IMR-90 (cell line): Measurements from ENCODE around the gene GNL3L. TPM values are rescaled to one million over a fixed set of nuclear protein-coding genes. Genes with fewer than 3 reads are reported as not detected.
A peak's percentile ranks its signal among the peaks of the same experiment; 100 is the strongest.

Experiments used
- ATAC-seq: fragments of 200-7000 bp; cut with Tn5 transposase; 2 replicates; pipeline ENCODE4 v1.9.1; 2020; ENCODE audit warnings: low read depth, mild to moderate bottlenecking, moderate library complexity
- BruUV-seq: library from RNA; stranded (reverse); fragments of 400-500 nt; replicated peaks from 2 replicates; lab custom pipeline; 2021; lab: Mats Ljungman, UMichigan
- CTCF ChIA-PET: fragments of 300-600 bp; formaldehyde crosslinking; extraction: SDS; loops from one replicate; lab custom pipeline; 2021; ENCODE audit warnings: antibody characterized with exemption; lab: Yijun Ruan, JAX
- POLR2A ChIA-PET: fragments of 300-600 bp; sonication (Branson Sonifier 250); formaldehyde crosslinking; loops from one replicate; lab custom pipeline; 2022; ENCODE audit warnings: antibody characterized with exemption; ENCODE audit not compliant: unreplicated experiment; lab: Charles Lee
- DNase-seq: peaks from one replicate; pipeline ENCODE4 v3.0.0; 2013
- H2AFZ ChIP-seq: replicated peaks from 2 replicates; pipeline ENCODE3; 2013; ENCODE audit warnings: low read length, mild to moderate bottlenecking; ENCODE audit not compliant: poor library complexity
- H2AK5ac ChIP-seq: 2 replicates; pipeline ENCODE4 v1.6.1; 2013; ENCODE audit warnings: low read depth, low read length, inconsistent platforms
- H2AK9ac ChIP-seq: replicated peaks from 2 replicates; pipeline ENCODE3; 2013; ENCODE audit warnings: mild to moderate bottlenecking, low read depth, low read length, moderate library complexity; ENCODE audit not compliant: poor library complexity
- H2BK120ac ChIP-seq: 2 replicates; pipeline ENCODE4 v1.6.1; 2013; ENCODE audit warnings: low read depth, low read length, inconsistent platforms
- H2BK15ac ChIP-seq: 3 replicates; pipeline ENCODE4 v1.6.1; 2013; ENCODE audit warnings: low read depth, low read length, inconsistent platforms
- H2BK20ac ChIP-seq: 2 replicates; pipeline ENCODE4 v1.6.1; 2013; ENCODE audit warnings: low read depth, mild to moderate bottlenecking, inconsistent platforms, low read length, moderate library complexity
- H2BK5ac ChIP-seq: 2 replicates; pipeline ENCODE4 v1.6.1; 2013; ENCODE audit warnings: mild to moderate bottlenecking, low read depth, low read length, inconsistent platforms; ENCODE audit not compliant: poor library complexity, severe bottlenecking
- H3K14ac ChIP-seq: replicated peaks from 2 replicates; pipeline ENCODE4 v1.6.1; 2013; ENCODE audit warnings: low read depth, low read length, inconsistent platforms
- H3K18ac ChIP-seq: 2 replicates; pipeline ENCODE4 v1.6.1; 2013; ENCODE audit warnings: low read depth, low read length, control low read depth
- H3K23ac ChIP-seq: 2 replicates; pipeline ENCODE4 v1.6.1; 2013; ENCODE audit warnings: low read depth, low read length, inconsistent platforms
- H3K27ac ChIP-seq: 2 replicates; pipeline ENCODE4 v1.5.1; 2013; ENCODE audit warnings: mild to moderate bottlenecking, control low read depth, low read length; ENCODE audit not compliant: insufficient read depth
- H3K27me3 ChIP-seq: 2 replicates; pipeline ENCODE4 v1.6.1; 2013; ENCODE audit warnings: low read length; ENCODE audit not compliant: control insufficient read depth, insufficient read depth
- H3K36me3 ChIP-seq: 2 replicates; pipeline ENCODE4 v1.6.1; 2013; ENCODE audit warnings: low read length, mixed read lengths; ENCODE audit not compliant: control insufficient read depth, insufficient read depth
- H3K4ac ChIP-seq: 2 replicates; pipeline ENCODE4 v1.6.1; 2013; ENCODE audit warnings: low read depth, low read length, inconsistent platforms
- H3K4me1 ChIP-seq: 2 replicates; pipeline ENCODE4 v1.6.1; 2013; ENCODE audit warnings: low read length, mixed read lengths; ENCODE audit not compliant: control insufficient read depth, insufficient read depth
- H3K4me2 ChIP-seq: 2 replicates; pipeline ENCODE4 v1.6.1; 2013; ENCODE audit warnings: low read depth, mild to moderate bottlenecking, control low read depth, low read length, moderate library complexity
- H3K4me3 ChIP-seq: 2 replicates; pipeline ENCODE4 v1.5.1; 2013; ENCODE audit warnings: low read depth, mild to moderate bottlenecking, control low read depth, low read length, moderate library complexity; ENCODE audit not compliant: insufficient read depth
- H3K56ac ChIP-seq: 2 replicates; pipeline ENCODE4 v1.6.1; 2013; ENCODE audit warnings: low read length, inconsistent platforms; ENCODE audit not compliant: insufficient read depth; ENCODE audit errors: extremely low read depth
- H3K79me1 ChIP-seq, 2 experiments: 2 replicates each; pipeline ENCODE4 v1.6.1; 2013; ENCODE audit warnings: low read length in 2 of 2, inconsistent platforms in 1 of 2, low read depth in 1 of 2
- H3K9ac ChIP-seq: 2 replicates; pipeline ENCODE4 v1.6.1; 2013; ENCODE audit warnings: low read depth, low read length, control low read depth
- H3K9me1 ChIP-seq: 2 replicates; pipeline ENCODE4 v1.6.1; 2013; ENCODE audit warnings: low read length, inconsistent platforms; ENCODE audit not compliant: insufficient read depth
- H3K9me3 ChIP-seq: 2 replicates; pipeline ENCODE4 v1.6.1; 2013; ENCODE audit warnings: low read length; ENCODE audit not compliant: control insufficient read depth, insufficient read depth
- H4K20me1 ChIP-seq: 2 replicates; pipeline ENCODE4 v1.6.1; 2013; ENCODE audit warnings: low read length, inconsistent platforms; ENCODE audit not compliant: insufficient read depth
- H4K5ac ChIP-seq: 2 replicates; pipeline ENCODE4 v1.6.1; 2013; ENCODE audit warnings: mild to moderate bottlenecking, low read depth, low read length, control low read depth
- H4K8ac ChIP-seq, 2 experiments: 2 replicates each; pipeline ENCODE4 v1.6.1; 2013; ENCODE audit warnings: low read depth in 2 of 2, low read length in 2 of 2, control low read depth in 1 of 2, inconsistent platforms in 1 of 2
- H4K91ac ChIP-seq: 2 replicates; pipeline ENCODE4 v1.6.1; 2013; ENCODE audit warnings: low read depth, low read length, inconsistent platforms; ENCODE audit not compliant: insufficient read depth
- BHLHE40 ChIP-seq: fragments of 150-350 bp; IDR thresholded peaks from 2 replicates; pipeline ENCODE4 v1.6.1; 2016; ENCODE audit warnings: mild to moderate bottlenecking, low read depth, low read length
- CEBPB ChIP-seq: IDR thresholded peaks from 2 replicates; pipeline ENCODE4 v1.6.1; 2012; ENCODE audit warnings: low read depth, low read length, improper control_type of control experiment
- CHD1 ChIP-seq: IDR thresholded peaks from 2 replicates; pipeline ENCODE4 v1.6.1; 2012; ENCODE audit warnings: low read depth, low read length, improper control_type of control experiment
- FOS ChIP-seq: fragments of 150-350 bp; IDR thresholded peaks from 2 replicates; pipeline ENCODE4 v1.6.1; 2016; ENCODE audit warnings: low read depth, low read length
- MAFK ChIP-seq: IDR thresholded peaks from 2 replicates; pipeline ENCODE4 v1.6.1; 2012; ENCODE audit warnings: low read depth, low read length, improper control_type of control experiment
- MAZ ChIP-seq: IDR thresholded peaks from 2 replicates; pipeline ENCODE4 v1.6.1; 2012; ENCODE audit warnings: low read depth, mild to moderate bottlenecking, low read length, improper control_type of control experiment, moderate library complexity, borderline replicate concordance
- MXI1 ChIP-seq: IDR thresholded peaks from 2 replicates; pipeline ENCODE4 v1.6.1; 2012; ENCODE audit warnings: low read depth, mild to moderate bottlenecking, low read length, moderate library complexity, borderline replicate concordance
- NFE2L2 ChIP-seq: fragments of 150-350 bp; IDR thresholded peaks from 2 replicates; pipeline ENCODE4 v1.6.1; 2016; ENCODE audit warnings: low read depth, mild to moderate bottlenecking, low read length
- POLR2A ChIP-seq: IDR thresholded peaks from 2 replicates; pipeline ENCODE4 v1.6.1; 2012; ENCODE audit warnings: mild to moderate bottlenecking, low read depth, low read length
- RAD21 ChIP-seq: IDR thresholded peaks from 2 replicates; pipeline ENCODE4 v1.6.1; 2012; ENCODE audit warnings: low read length, improper control_type of control experiment
- RCOR1 ChIP-seq: IDR thresholded peaks from 2 replicates; pipeline ENCODE4 v1.6.1; 2012; ENCODE audit warnings: mild to moderate bottlenecking, low read length, improper control_type of control experiment; ENCODE audit not compliant: insufficient replicate concordance
- RFX5 ChIP-seq: IDR thresholded peaks from 2 replicates; pipeline ENCODE4 v1.8.0; 2012; ENCODE audit warnings: low read depth, mild to moderate bottlenecking, low read length, moderate library complexity
- SMC3 ChIP-seq: fragments of 150-350 bp; IDR thresholded peaks from 2 replicates; pipeline ENCODE4 v1.6.1; 2016; ENCODE audit warnings: low read depth, mild to moderate bottlenecking, antibody characterized with exemption, low read length, moderate library complexity
- WGBS, 2 experiments: methylation state at CpG; one replicate each; pipeline versions ENCODE4 v1.1.5 to v1.1.7; 2013; ENCODE audit warnings: missing lambda C conversion rate in 2 of 2; ENCODE audit not compliant: insufficient read length in 1 of 2; ENCODE audit errors: extremely low coverage in 2 of 2; 5-methylcytosine and 5-hydroxymethylcytosine counted together
- dilution Hi-C: fragments of 300-500 bp; cut with HindIII; formaldehyde crosslinking; loops from one replicate; pipeline ENCODE4 v1.14.3; 2018; ENCODE audit warnings: low sequenced_read_pairs; ENCODE audit not compliant: unreplicated experiment
- in situ Hi-C: fragments of 300-500 bp; cut with MboI; formaldehyde crosslinking; loops from 3 replicates; pipeline ENCODE4 v1.14.3; 2019; ENCODE audit warnings: low sequenced_read_pairs, inconsistent platforms, mixed read lengths
- intact Hi-C: fragments of 100-400 bp; cut with micrococcal nuclease; formaldehyde crosslinking; loops from 2 replicates; pipeline ENCODE4 v1.10.0; 2022
- polyA plus RNA-seq, 3 experiments: library from polyadenylated mRNA; depleted of rRNA; stranded (reverse); fragments of >200 nt; gene quantifications; 2 replicates each; pipeline ENCODE4 v1.2.3, GENCODE V29; 2012; ENCODE audit warnings: low replicate concordance in 1 of 3
- total RNA-seq: library from RNA; depleted of rRNA; stranded (reverse); fragments of >200 nt; gene quantifications from 2 replicates; pipeline ENCODE4 v1.2.3, GENCODE V29; 2012
- TF ChIP-seq, protein P1 (sequence below): fragments of 150-350 bp; IDR thresholded peaks from 2 replicates; pipeline ENCODE4 v1.6.1; 2016; ENCODE audit warnings: low read depth, mild to moderate bottlenecking, low read length, moderate library complexity, borderline replicate concordance
- TF ChIP-seq, protein P2 (sequence below): conservative IDR thresholded peaks from 2 replicates; pipeline ENCODE4 v1.5.1; 2012; ENCODE audit warnings: mild to moderate bottlenecking, low read depth, low read length, improper control_type of control experiment
- TF ChIP-seq, protein P3 (sequence below): fragments of 150-350 bp; IDR thresholded peaks from 2 replicates; pipeline ENCODE4 v1.6.1; 2017; ENCODE audit warnings: mild to moderate bottlenecking, antibody characterized with exemption, low read length, low read depth

The GNL3L gene
- total and polyA plus RNA-seq, 2 of the 4 experiments (the other 2 are of a cell fraction) = 16.5 to 48.8 TPM

DNA sequence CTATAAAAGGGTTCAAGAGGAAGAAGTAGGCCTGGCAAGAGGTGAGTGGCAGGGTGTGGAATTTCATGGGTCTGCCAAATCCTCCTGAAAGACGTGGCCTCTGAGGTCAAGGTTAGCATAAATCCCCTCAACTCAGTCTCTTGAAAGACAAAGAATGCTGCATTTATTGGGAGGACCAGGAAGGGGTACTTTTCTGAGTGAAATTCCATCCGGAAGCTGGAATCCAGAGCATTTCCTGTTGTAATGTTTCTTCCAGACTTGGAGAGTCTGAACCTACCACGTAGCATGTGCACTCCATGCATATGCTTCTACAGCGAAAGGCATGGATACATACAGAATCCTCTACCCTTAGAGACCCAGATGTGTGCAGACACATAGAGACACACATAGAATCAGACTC, 20.6 kb upstream of the GNL3L start:
- Histone ChIP-seq H3K4ac (peak overlapping the region; percentile 49), H3K27ac (peak overlapping the region; percentile 90; the same call in 1 of the 2 replicates), H3K4me1 (peaks cover 3% of the 10 kb centered on the region), H3K14ac (peak overlapping the region; percentile 94), H3K4me3 (no peak overlapping the region), H3K79me1 (no peaks in the 10 kb centered on the region), H3K56ac (peak overlapping the region; percentile 61; the same call in 1 of the 2 replicates), H3K36me3 (no peaks in the 10 kb centered on the region), H2BK15ac (peak overlapping the region; percentile 90; the same call in 1 of the 3 replicates), H4K8ac (peak overlapping the region; percentile 50 to 98; a peak in 3 of 4 replicates), H3K9me3 (no peaks in the 10 kb centered on the region), H2AK5ac (no peak overlapping the region), H2AK9ac (no peak overlapping the region), H3K4me2 (no peak overlapping the region), H2BK5ac (peak overlapping the region; percentile 93), H2BK20ac (peak overlapping the region; percentile 45), H3K23ac (peak overlapping the region; percentile 75; the same call in 1 of the 2 replicates), H2BK120ac (peak overlapping the region; percentile 78), H4K91ac (peak overlapping the region; percentile 59), H3K18ac (0 out of 2 replicates have a peak overlapping the region, but pooled peaks have one; percentile 87), H4K5ac (peak overlapping the region; percentile 99), H3K9me1 (no peaks in the 10 kb centered on the region), H3K9ac (no peak overlapping the region), H4K20me1 (no peaks in the 10 kb centered on the region), H3K27me3 (no peaks in the 10 kb centered on the region), H2AFZ (peak overlapping the region; percentile 88)
- ATAC-seq = peak; percentile 54
- CTCF ChIA-PET = no interaction called here
- TF ChIP-seq, protein P1, sequence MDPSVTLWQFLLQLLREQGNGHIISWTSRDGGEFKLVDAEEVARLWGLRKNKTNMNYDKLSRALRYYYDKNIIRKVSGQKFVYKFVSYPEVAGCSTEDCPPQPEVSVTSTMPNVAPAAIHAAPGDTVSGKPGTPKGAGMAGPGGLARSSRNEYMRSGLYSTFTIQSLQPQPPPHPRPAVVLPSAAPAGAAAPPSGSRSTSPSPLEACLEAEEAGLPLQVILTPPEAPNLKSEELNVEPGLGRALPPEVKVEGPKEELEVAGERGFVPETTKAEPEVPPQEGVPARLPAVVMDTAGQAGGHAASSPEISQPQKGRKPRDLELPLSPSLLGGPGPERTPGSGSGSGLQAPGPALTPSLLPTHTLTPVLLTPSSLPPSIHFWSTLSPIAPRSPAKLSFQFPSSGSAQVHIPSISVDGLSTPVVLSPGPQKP = no peak
- TF ChIP-seq BHLHE40 = no peak
- no peak for TF ChIP-seq RAD21
- TF ChIP-seq MAFK = no peak
- TF ChIP-seq NFE2L2 = no peak
- TF ChIP-seq POLR2A = no peak
- TF ChIP-seq, protein P2, sequence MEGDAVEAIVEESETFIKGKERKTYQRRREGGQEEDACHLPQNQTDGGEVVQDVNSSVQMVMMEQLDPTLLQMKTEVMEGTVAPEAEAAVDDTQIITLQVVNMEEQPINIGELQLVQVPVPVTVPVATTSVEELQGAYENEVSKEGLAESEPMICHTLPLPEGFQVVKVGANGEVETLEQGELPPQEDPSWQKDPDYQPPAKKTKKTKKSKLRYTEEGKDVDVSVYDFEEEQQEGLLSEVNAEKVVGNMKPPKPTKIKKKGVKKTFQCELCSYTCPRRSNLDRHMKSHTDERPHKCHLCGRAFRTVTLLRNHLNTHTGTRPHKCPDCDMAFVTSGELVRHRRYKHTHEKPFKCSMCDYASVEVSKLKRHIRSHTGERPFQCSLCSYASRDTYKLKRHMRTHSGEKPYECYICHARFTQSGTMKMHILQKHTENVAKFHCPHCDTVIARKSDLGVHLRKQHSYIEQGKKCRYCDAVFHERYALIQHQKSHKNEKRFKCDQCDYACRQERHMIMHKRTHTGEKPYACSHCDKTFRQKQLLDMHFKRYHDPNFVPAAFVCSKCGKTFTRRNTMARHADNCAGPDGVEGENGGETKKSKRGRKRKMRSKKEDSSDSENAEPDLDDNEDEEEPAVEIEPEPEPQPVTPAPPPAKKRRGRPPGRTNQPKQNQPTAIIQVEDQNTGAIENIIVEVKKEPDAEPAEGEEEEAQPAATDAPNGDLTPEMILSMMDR = no peak
- no peak for TF ChIP-seq RFX5
- TF ChIP-seq MAZ = no peak
- no peak for TF ChIP-seq RCOR1
- no peak for TF ChIP-seq FOS
- TF ChIP-seq, protein P3, sequence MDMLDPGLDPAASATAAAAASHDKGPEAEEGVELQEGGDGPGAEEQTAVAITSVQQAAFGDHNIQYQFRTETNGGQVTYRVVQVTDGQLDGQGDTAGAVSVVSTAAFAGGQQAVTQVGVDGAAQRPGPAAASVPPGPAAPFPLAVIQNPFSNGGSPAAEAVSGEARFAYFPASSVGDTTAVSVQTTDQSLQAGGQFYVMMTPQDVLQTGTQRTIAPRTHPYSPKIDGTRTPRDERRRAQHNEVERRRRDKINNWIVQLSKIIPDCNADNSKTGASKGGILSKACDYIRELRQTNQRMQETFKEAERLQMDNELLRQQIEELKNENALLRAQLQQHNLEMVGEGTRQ = no peak
- TF ChIP-seq SMC3 = no peak
- no peak for TF ChIP-seq MXI1
- TF ChIP-seq CHD1 = no peak
- TF ChIP-seq CEBPB = no peak
- 40% methylated on average over 1 of the region's 4 CpGs; no CpG with 5 or more reads in 1 of the 2 experiments for WGBS, 2 experiments
- dilution Hi-C loops (no loop called here), in situ Hi-C loops (no loop called here), intact Hi-C loops (no loop called here)
- BruUV-seq = no TSS peak
- peak; percentile 40 for DNase-seq
- POLR2A ChIA-PET = no interaction called here
